Neural cell (in vitro differentiated cells): ENCODE results near the gene COMP. TPM values are rescaled to one million over a fixed set of nuclear protein-coding genes. Genes with fewer than 3 reads are reported as not detected.

Source experiments
- H2AFZ ChIP-seq: fragments of 200-600, 300-800 bp; sonication (generic), shearing (Covaris generic); 2 replicates; pipeline ENCODE4 v1.6.0; 2014; ENCODE audit warnings: low read depth, mild to moderate bottlenecking, antibody characterized with exemption, low read length, moderate library complexity
- H3F3A ChIP-seq: fragments of 200-600 bp; shearing (Covaris generic); 2 replicates; pipeline ENCODE4 v1.6.1; 2016; ENCODE audit warnings: mild to moderate bottlenecking, moderate library complexity, mixed read lengths, antibody characterized with exemption, low read length; ENCODE audit not compliant: insufficient read depth, poor library complexity, severe bottlenecking
- H3K27ac ChIP-seq: fragments of 200-600, 300-800 bp; sonication (generic), shearing (Covaris generic); 2 replicates; pipeline ENCODE4 v1.5.1; 2014; ENCODE audit warnings: mild to moderate bottlenecking, low read length, moderate library complexity
- H3K27me3 ChIP-seq: fragments of 300-800, 200-600 bp; sonication (generic), shearing (Covaris generic); 2 replicates; pipeline ENCODE4 v1.6.0; 2014; ENCODE audit warnings: mild to moderate bottlenecking, low read depth, low read length, moderate library complexity; ENCODE audit not compliant: insufficient read depth
- H3K36me3 ChIP-seq: fragments of 300-800, 200-600 bp; sonication (generic), shearing (Covaris generic); 2 replicates; pipeline ENCODE4 v1.5.1; 2014; ENCODE audit warnings: mild to moderate bottlenecking, antibody characterized with exemption, low read length, moderate library complexity; ENCODE audit not compliant: insufficient read depth
- H3K4me2 ChIP-seq: fragments of 300-800, 200-600 bp; sonication (generic), shearing (Covaris generic); 2 replicates; pipeline ENCODE4 v1.6.0; 2014; ENCODE audit warnings: mild to moderate bottlenecking, low read length
- H3K4me3 ChIP-seq: fragments of 300-800, 200-600 bp; sonication (generic), shearing (Covaris generic); 2 replicates; pipeline ENCODE4 v1.5.1; 2014; ENCODE audit warnings: mild to moderate bottlenecking, low read length, moderate library complexity
- H3K79me2 ChIP-seq: fragments of 200-600 bp; shearing (Covaris generic); replicated peaks from 2 replicates; pipeline ENCODE4 v1.6.0; 2014; ENCODE audit warnings: mild to moderate bottlenecking, low read length, moderate library complexity; ENCODE audit not compliant: insufficient read depth
- H3K9ac ChIP-seq: fragments of 300-800, 200-600 bp; sonication (generic), shearing (Covaris generic); 2 replicates; pipeline ENCODE4 v1.6.1; 2016; ENCODE audit warnings: mild to moderate bottlenecking, low read length, mixed read lengths
- H3K9me2 ChIP-seq: fragments of 200-600 bp; shearing (Covaris generic); 2 replicates; pipeline ENCODE4 v1.6.1; 2016; ENCODE audit warnings: mild to moderate bottlenecking, low read length, mixed read lengths; ENCODE audit not compliant: insufficient read depth
- H3K9me3 ChIP-seq: fragments of 200-600, 300-800 bp; sonication (generic), shearing (Covaris generic); 2 replicates; pipeline ENCODE4 v1.6.1; 2016; ENCODE audit warnings: mild to moderate bottlenecking, mixed run types, low read length, moderate library complexity, mixed read lengths
- H4K20me1 ChIP-seq: fragments of 200-600 bp; shearing (Covaris generic); 2 replicates; pipeline ENCODE4 v1.6.1; 2016; ENCODE audit warnings: mild to moderate bottlenecking, mixed run types; ENCODE audit not compliant: insufficient read depth
- EP300 ChIP-seq: fragments of 450-650 bp; conservative IDR thresholded peaks from 2 replicates; pipeline ENCODE4 v1.6.1; 2014; ENCODE audit warnings: antibody characterized with exemption, mild to moderate bottlenecking, moderate library complexity; ENCODE audit not compliant: poor library complexity, severe bottlenecking
- EZH2 ChIP-seq: fragments of 200-600, 300-800 bp; shearing (Covaris generic), sonication (generic); IDR thresholded peaks from 2 replicates; pipeline ENCODE4 v1.6.1; 2014; ENCODE audit warnings: antibody characterized with exemption, low read length, borderline replicate concordance, mild to moderate bottlenecking; ENCODE audit not compliant: insufficient read depth, poor library complexity, severe bottlenecking
- MXI1 ChIP-seq: fragments of 450-650 bp; conservative IDR thresholded peaks from 2 replicates; pipeline ENCODE4 v1.6.1; 2014; ENCODE audit warnings: antibody characterized with exemption, mild to moderate bottlenecking; ENCODE audit not compliant: poor library complexity, severe bottlenecking
- POLR2AphosphoS5 ChIP-seq: IDR thresholded peaks from 2 replicates; pipeline ENCODE4 v1.6.1; 2012
- RAD21 ChIP-seq: fragments of 450-650 bp; conservative IDR thresholded peaks from 2 replicates; pipeline ENCODE4 v1.6.1; 2014; ENCODE audit warnings: antibody characterized with exemption, mild to moderate bottlenecking, moderate library complexity
- SMC3 ChIP-seq: fragments of 450-650 bp; conservative IDR thresholded peaks from 2 replicates; pipeline ENCODE4 v1.6.1; 2014; ENCODE audit warnings: antibody characterized with exemption, mild to moderate bottlenecking, moderate library complexity; ENCODE audit not compliant: poor library complexity
- TAF1 ChIP-seq: IDR thresholded peaks from 2 replicates; pipeline ENCODE4 v1.6.1; 2012; ENCODE audit warnings: low read depth
- polyA plus RNA-seq: library from polyadenylated mRNA; depleted of rRNA; stranded (reverse); fragments of >200 nt; gene quantifications from 2 replicates; pipeline ENCODE4 v1.2.3, GENCODE V29; 2014
- TF ChIP-seq, protein P1 (sequence below): IDR thresholded peaks from 2 replicates; pipeline ENCODE4 v1.6.1; 2012; ENCODE audit warnings: borderline replicate concordance
- TF ChIP-seq, protein P2 (sequence below): fragments of 450-650 bp; IDR thresholded peaks from 2 replicates; pipeline ENCODE4 v1.5.1; 2014; ENCODE audit warnings: antibody characterized with exemption, mild to moderate bottlenecking, moderate library complexity; ENCODE audit not compliant: poor library complexity, severe bottlenecking

The COMP gene
- polyA plus RNA-seq, 1 donor from 2014 or later, result not detected

DNA sequence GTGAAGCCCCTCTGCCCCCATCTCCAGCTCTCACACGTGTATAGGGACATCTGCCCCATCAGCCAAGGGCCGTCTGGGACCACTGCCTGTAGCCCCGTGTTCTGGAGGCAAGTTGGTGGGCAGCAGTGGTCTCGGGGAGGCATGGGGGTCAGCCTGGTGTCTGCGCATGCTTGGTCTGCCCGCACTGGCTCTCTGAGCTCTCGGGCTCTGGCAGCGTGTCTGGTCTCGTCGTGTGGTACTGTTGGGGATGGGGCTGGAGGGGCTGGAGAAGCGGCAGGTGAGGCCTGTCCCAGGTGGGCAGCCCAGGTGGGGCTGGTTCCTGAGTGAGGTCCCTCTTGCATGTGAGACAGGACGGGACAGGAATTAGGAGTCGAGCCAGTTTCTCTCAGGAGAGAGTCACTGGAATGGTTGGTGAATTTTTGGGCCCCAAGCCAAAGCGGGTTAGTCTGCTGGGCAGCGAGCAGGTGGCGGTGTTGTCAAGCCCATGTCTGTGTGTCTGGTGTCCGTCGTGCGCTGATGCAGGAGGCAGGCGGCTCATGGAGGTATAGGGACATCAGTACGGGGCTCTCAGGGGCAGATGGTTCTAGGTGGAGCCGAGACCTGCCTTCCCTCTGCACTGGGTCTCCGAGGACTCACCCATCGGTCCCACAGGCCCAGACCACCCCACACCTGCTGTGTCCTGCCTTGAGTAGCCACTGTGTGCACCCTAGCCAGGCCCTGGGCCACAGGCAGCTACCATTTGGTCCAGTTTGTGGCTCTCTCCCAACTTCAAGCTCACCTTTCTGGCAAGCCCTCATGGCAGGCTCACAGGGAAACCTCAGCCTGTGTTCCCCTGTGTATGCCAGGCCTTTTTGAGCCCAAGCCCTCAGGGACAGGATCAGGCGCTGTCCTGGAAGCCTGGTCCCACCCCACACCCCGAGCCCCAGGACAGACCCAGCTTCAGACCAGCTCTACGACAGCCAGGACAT, 18.2 kb downstream of the COMP start:
- Histone ChIP-seq H3K27me3 (no peaks in the 10 kb centered on the region), H2AFZ (no peak overlapping the region), H3K9me3 (no peaks in the 10 kb centered on the region), H3K79me2 (no peaks in the 10 kb centered on the region), H3K9me2 (no peaks in the 10 kb centered on the region), H3F3A (no peaks in the 10 kb centered on the region), H3K4me2 (no peak overlapping the region), H4K20me1 (no peaks in the 10 kb centered on the region), H3K9ac (no peak overlapping the region), H3K27ac (no peak overlapping the region), H3K4me3 (no peak overlapping the region), H3K36me3 (no peaks in the 10 kb centered on the region)
- no peak for TF ChIP-seq TAF1
- TF ChIP-seq, protein P1, sequence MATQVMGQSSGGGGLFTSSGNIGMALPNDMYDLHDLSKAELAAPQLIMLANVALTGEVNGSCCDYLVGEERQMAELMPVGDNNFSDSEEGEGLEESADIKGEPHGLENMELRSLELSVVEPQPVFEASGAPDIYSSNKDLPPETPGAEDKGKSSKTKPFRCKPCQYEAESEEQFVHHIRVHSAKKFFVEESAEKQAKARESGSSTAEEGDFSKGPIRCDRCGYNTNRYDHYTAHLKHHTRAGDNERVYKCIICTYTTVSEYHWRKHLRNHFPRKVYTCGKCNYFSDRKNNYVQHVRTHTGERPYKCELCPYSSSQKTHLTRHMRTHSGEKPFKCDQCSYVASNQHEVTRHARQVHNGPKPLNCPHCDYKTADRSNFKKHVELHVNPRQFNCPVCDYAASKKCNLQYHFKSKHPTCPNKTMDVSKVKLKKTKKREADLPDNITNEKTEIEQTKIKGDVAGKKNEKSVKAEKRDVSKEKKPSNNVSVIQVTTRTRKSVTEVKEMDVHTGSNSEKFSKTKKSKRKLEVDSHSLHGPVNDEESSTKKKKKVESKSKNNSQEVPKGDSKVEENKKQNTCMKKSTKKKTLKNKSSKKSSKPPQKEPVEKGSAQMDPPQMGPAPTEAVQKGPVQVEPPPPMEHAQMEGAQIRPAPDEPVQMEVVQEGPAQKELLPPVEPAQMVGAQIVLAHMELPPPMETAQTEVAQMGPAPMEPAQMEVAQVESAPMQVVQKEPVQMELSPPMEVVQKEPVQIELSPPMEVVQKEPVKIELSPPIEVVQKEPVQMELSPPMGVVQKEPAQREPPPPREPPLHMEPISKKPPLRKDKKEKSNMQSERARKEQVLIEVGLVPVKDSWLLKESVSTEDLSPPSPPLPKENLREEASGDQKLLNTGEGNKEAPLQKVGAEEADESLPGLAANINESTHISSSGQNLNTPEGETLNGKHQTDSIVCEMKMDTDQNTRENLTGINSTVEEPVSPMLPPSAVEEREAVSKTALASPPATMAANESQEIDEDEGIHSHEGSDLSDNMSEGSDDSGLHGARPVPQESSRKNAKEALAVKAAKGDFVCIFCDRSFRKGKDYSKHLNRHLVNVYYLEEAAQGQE, result no peak
- TF ChIP-seq EP300, result no peak
- TF ChIP-seq SMC3, result no peak
- TF ChIP-seq, protein P2, sequence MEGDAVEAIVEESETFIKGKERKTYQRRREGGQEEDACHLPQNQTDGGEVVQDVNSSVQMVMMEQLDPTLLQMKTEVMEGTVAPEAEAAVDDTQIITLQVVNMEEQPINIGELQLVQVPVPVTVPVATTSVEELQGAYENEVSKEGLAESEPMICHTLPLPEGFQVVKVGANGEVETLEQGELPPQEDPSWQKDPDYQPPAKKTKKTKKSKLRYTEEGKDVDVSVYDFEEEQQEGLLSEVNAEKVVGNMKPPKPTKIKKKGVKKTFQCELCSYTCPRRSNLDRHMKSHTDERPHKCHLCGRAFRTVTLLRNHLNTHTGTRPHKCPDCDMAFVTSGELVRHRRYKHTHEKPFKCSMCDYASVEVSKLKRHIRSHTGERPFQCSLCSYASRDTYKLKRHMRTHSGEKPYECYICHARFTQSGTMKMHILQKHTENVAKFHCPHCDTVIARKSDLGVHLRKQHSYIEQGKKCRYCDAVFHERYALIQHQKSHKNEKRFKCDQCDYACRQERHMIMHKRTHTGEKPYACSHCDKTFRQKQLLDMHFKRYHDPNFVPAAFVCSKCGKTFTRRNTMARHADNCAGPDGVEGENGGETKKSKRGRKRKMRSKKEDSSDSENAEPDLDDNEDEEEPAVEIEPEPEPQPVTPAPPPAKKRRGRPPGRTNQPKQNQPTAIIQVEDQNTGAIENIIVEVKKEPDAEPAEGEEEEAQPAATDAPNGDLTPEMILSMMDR, result no peak
- TF ChIP-seq EZH2, result no peak
- no peak for TF ChIP-seq POLR2AphosphoS5
- no peak for TF ChIP-seq MXI1
- TF ChIP-seq RAD21, result no peak

DNA sequence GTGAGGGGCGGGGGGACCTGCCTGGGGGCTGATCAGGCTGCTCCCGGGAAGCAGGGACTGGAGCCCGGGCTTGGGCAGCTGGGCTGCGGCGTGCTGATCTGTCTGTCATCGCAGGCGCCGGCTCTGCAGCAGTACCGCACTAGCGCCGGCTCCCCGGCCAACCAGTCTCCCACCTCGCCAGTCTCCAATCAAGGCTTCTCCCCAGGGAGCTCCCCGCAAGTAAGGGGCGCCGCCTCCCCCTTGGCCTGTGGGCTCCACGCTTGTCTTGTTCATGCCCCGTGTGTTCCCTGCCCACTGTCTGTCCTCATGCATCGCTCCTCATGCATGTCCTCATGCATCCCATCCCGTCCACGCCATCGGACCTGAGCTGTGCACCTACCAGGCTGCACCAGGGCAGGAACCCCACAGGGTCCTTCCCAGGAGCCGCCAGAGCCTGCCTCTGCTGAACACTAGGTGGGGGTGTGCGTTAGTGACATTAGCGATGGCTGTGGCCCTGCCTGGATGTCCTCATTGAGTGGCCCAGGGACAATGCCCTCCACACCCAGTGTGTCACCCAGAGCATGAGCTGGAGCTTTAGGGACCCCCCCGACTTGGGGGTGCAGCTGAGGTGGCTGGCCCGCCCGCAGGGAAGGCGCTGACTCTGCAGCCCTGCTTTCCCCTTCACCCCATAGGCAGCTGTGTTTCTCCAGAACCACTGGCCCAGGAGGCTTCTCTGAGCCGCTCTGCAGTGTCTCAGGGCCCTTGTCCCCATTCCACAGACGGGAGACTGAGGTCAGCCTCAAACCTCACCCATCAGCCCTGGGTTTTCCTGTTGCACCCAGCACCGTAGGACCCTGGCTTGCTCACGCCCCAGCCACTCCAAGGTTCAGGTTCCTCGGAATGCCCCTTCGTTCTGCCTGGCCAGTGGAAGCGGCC, 19.5 kb downstream of the COMP start:
- no peak overlapping the region for H2AFZ ChIP-seq
- no peaks in the 10 kb centered on the region for H3F3A ChIP-seq
- no peaks in the 10 kb centered on the region for H4K20me1 ChIP-seq
- no peak overlapping the region for H3K27ac ChIP-seq
- H3K79me2 ChIP-seq, result no peaks in the 10 kb centered on the region
- no peaks in the 10 kb centered on the region for H3K9me2 ChIP-seq
- H3K4me2 ChIP-seq, result no peak overlapping the region
- H3K27me3 ChIP-seq, result no peaks in the 10 kb centered on the region
- H3K36me3 ChIP-seq, result no peaks in the 10 kb centered on the region
- TF ChIP-seq, protein P1, result no peak
- TF ChIP-seq POLR2AphosphoS5, result no peak
- H3K9ac ChIP-seq, result no peak overlapping the region
- no peak overlapping the region for H3K4me3 ChIP-seq
- H3K9me3 ChIP-seq, result no peaks in the 10 kb centered on the region
